Neural cell (in vitro differentiated cells): ENCODE measurements around the gene CTNNA2. TPM values are rescaled to one million over a fixed set of nuclear protein-coding genes. Genes with fewer than 3 reads are reported as not detected.
A peak's percentile ranks its signal among the peaks of the same experiment; 100 is the strongest.

ENCODE experiments used
- H2AFZ ChIP-seq: fragments of 200-600, 300-800 bp; sonication (generic), shearing (Covaris generic); 2 replicates; pipeline ENCODE4 v1.6.0; 2014; ENCODE audit warnings: low read depth, mild to moderate bottlenecking, antibody characterized with exemption, low read length, moderate library complexity
- H3F3A ChIP-seq: fragments of 200-600 bp; shearing (Covaris generic); 2 replicates; pipeline ENCODE4 v1.6.1; 2016; ENCODE audit warnings: mild to moderate bottlenecking, moderate library complexity, mixed read lengths, antibody characterized with exemption, low read length; ENCODE audit not compliant: insufficient read depth, poor library complexity, severe bottlenecking
- H3K27ac ChIP-seq: fragments of 200-600, 300-800 bp; sonication (generic), shearing (Covaris generic); 2 replicates; pipeline ENCODE4 v1.5.1; 2014; ENCODE audit warnings: mild to moderate bottlenecking, low read length, moderate library complexity
- H3K27me3 ChIP-seq: fragments of 300-800, 200-600 bp; sonication (generic), shearing (Covaris generic); 2 replicates; pipeline ENCODE4 v1.6.0; 2014; ENCODE audit warnings: mild to moderate bottlenecking, low read depth, low read length, moderate library complexity; ENCODE audit not compliant: insufficient read depth
- H3K36me3 ChIP-seq: fragments of 300-800, 200-600 bp; sonication (generic), shearing (Covaris generic); 2 replicates; pipeline ENCODE4 v1.5.1; 2014; ENCODE audit warnings: mild to moderate bottlenecking, antibody characterized with exemption, low read length, moderate library complexity; ENCODE audit not compliant: insufficient read depth
- H3K4me2 ChIP-seq: fragments of 300-800, 200-600 bp; sonication (generic), shearing (Covaris generic); 2 replicates; pipeline ENCODE4 v1.6.0; 2014; ENCODE audit warnings: mild to moderate bottlenecking, low read length
- H3K4me3 ChIP-seq: fragments of 300-800, 200-600 bp; sonication (generic), shearing (Covaris generic); 2 replicates; pipeline ENCODE4 v1.5.1; 2014; ENCODE audit warnings: mild to moderate bottlenecking, low read length, moderate library complexity
- H3K79me2 ChIP-seq: fragments of 200-600 bp; shearing (Covaris generic); replicated peaks from 2 replicates; pipeline ENCODE4 v1.6.0; 2014; ENCODE audit warnings: mild to moderate bottlenecking, low read length, moderate library complexity; ENCODE audit not compliant: insufficient read depth
- H3K9ac ChIP-seq: fragments of 300-800, 200-600 bp; sonication (generic), shearing (Covaris generic); 2 replicates; pipeline ENCODE4 v1.6.1; 2016; ENCODE audit warnings: mild to moderate bottlenecking, low read length, mixed read lengths
- H3K9me2 ChIP-seq: fragments of 200-600 bp; shearing (Covaris generic); 2 replicates; pipeline ENCODE4 v1.6.1; 2016; ENCODE audit warnings: mild to moderate bottlenecking, low read length, mixed read lengths; ENCODE audit not compliant: insufficient read depth
- H3K9me3 ChIP-seq: fragments of 200-600, 300-800 bp; sonication (generic), shearing (Covaris generic); 2 replicates; pipeline ENCODE4 v1.6.1; 2016; ENCODE audit warnings: mild to moderate bottlenecking, mixed run types, low read length, moderate library complexity, mixed read lengths
- H4K20me1 ChIP-seq: fragments of 200-600 bp; shearing (Covaris generic); 2 replicates; pipeline ENCODE4 v1.6.1; 2016; ENCODE audit warnings: mild to moderate bottlenecking, mixed run types; ENCODE audit not compliant: insufficient read depth
- EP300 ChIP-seq: fragments of 450-650 bp; conservative IDR thresholded peaks from 2 replicates; pipeline ENCODE4 v1.6.1; 2014; ENCODE audit warnings: antibody characterized with exemption, mild to moderate bottlenecking, moderate library complexity; ENCODE audit not compliant: poor library complexity, severe bottlenecking
- EZH2 ChIP-seq: fragments of 200-600, 300-800 bp; shearing (Covaris generic), sonication (generic); IDR thresholded peaks from 2 replicates; pipeline ENCODE4 v1.6.1; 2014; ENCODE audit warnings: antibody characterized with exemption, low read length, borderline replicate concordance, mild to moderate bottlenecking; ENCODE audit not compliant: insufficient read depth, poor library complexity, severe bottlenecking
- MXI1 ChIP-seq: fragments of 450-650 bp; conservative IDR thresholded peaks from 2 replicates; pipeline ENCODE4 v1.6.1; 2014; ENCODE audit warnings: antibody characterized with exemption, mild to moderate bottlenecking; ENCODE audit not compliant: poor library complexity, severe bottlenecking
- POLR2AphosphoS5 ChIP-seq: IDR thresholded peaks from 2 replicates; pipeline ENCODE4 v1.6.1; 2012
- RAD21 ChIP-seq: fragments of 450-650 bp; conservative IDR thresholded peaks from 2 replicates; pipeline ENCODE4 v1.6.1; 2014; ENCODE audit warnings: antibody characterized with exemption, mild to moderate bottlenecking, moderate library complexity
- SMC3 ChIP-seq: fragments of 450-650 bp; conservative IDR thresholded peaks from 2 replicates; pipeline ENCODE4 v1.6.1; 2014; ENCODE audit warnings: antibody characterized with exemption, mild to moderate bottlenecking, moderate library complexity; ENCODE audit not compliant: poor library complexity
- TAF1 ChIP-seq: IDR thresholded peaks from 2 replicates; pipeline ENCODE4 v1.6.1; 2012; ENCODE audit warnings: low read depth
- polyA plus RNA-seq: library from polyadenylated mRNA; depleted of rRNA; stranded (reverse); fragments of >200 nt; gene quantifications from 2 replicates; pipeline ENCODE4 v1.2.3, GENCODE V29; 2014
- TF ChIP-seq, protein P1 (sequence below): IDR thresholded peaks from 2 replicates; pipeline ENCODE4 v1.6.1; 2012; ENCODE audit warnings: borderline replicate concordance
- TF ChIP-seq, protein P2 (sequence below): fragments of 450-650 bp; IDR thresholded peaks from 2 replicates; pipeline ENCODE4 v1.5.1; 2014; ENCODE audit warnings: antibody characterized with exemption, mild to moderate bottlenecking, moderate library complexity; ENCODE audit not compliant: poor library complexity, severe bottlenecking

The CTNNA2 gene
- polyA plus RNA-seq, 1 donor from 2014 or later, result 194 TPM

DNA sequence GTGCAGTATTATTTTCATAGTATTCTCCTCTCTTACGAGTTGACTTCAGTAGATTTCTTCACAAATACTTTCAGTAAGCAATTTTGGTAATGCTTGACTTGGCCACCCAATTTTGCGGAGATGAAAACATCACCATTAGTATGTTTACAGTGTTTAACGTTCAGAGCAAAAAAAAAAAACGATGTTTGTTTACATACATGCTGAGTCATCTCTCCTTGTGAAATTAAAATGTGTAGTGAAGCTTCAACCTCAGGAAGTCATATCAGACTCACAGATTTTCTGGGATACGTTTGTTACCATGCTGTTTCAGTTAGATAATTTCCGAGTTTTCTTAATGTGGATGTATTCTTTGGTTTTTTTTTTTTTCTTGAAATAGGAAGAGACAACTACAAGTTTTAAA is 100.1 kb downstream of the CTNNA2 start:
- no peak overlapping the region for H3K4me3 ChIP-seq
- no peaks in the 10 kb centered on the region for H3K27me3 ChIP-seq
- no peak overlapping the region for H2AFZ ChIP-seq
- no peak overlapping the region for H3K27ac ChIP-seq
- no peaks in the 10 kb centered on the region for H3K79me2 ChIP-seq
- no peak overlapping the region for H3K4me2 ChIP-seq
- no peak overlapping the region for H3K9ac ChIP-seq
- H3K9me3 ChIP-seq, result no peaks in the 10 kb centered on the region
- no peaks in the 10 kb centered on the region for H4K20me1 ChIP-seq
- TF ChIP-seq EZH2, result no peak
- TF ChIP-seq SMC3, result no peak
- TF ChIP-seq POLR2AphosphoS5, result no peak
- TF ChIP-seq, protein P1, sequence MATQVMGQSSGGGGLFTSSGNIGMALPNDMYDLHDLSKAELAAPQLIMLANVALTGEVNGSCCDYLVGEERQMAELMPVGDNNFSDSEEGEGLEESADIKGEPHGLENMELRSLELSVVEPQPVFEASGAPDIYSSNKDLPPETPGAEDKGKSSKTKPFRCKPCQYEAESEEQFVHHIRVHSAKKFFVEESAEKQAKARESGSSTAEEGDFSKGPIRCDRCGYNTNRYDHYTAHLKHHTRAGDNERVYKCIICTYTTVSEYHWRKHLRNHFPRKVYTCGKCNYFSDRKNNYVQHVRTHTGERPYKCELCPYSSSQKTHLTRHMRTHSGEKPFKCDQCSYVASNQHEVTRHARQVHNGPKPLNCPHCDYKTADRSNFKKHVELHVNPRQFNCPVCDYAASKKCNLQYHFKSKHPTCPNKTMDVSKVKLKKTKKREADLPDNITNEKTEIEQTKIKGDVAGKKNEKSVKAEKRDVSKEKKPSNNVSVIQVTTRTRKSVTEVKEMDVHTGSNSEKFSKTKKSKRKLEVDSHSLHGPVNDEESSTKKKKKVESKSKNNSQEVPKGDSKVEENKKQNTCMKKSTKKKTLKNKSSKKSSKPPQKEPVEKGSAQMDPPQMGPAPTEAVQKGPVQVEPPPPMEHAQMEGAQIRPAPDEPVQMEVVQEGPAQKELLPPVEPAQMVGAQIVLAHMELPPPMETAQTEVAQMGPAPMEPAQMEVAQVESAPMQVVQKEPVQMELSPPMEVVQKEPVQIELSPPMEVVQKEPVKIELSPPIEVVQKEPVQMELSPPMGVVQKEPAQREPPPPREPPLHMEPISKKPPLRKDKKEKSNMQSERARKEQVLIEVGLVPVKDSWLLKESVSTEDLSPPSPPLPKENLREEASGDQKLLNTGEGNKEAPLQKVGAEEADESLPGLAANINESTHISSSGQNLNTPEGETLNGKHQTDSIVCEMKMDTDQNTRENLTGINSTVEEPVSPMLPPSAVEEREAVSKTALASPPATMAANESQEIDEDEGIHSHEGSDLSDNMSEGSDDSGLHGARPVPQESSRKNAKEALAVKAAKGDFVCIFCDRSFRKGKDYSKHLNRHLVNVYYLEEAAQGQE, result no peak
- no peak for TF ChIP-seq MXI1
- TF ChIP-seq, protein P2, sequence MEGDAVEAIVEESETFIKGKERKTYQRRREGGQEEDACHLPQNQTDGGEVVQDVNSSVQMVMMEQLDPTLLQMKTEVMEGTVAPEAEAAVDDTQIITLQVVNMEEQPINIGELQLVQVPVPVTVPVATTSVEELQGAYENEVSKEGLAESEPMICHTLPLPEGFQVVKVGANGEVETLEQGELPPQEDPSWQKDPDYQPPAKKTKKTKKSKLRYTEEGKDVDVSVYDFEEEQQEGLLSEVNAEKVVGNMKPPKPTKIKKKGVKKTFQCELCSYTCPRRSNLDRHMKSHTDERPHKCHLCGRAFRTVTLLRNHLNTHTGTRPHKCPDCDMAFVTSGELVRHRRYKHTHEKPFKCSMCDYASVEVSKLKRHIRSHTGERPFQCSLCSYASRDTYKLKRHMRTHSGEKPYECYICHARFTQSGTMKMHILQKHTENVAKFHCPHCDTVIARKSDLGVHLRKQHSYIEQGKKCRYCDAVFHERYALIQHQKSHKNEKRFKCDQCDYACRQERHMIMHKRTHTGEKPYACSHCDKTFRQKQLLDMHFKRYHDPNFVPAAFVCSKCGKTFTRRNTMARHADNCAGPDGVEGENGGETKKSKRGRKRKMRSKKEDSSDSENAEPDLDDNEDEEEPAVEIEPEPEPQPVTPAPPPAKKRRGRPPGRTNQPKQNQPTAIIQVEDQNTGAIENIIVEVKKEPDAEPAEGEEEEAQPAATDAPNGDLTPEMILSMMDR, result no peak
- TF ChIP-seq RAD21, result no peak
- TF ChIP-seq TAF1, result no peak
- no peak for TF ChIP-seq EP300
- no peaks in the 10 kb centered on the region for H3K36me3 ChIP-seq
- H3K9me2 ChIP-seq, result no peaks in the 10 kb centered on the region
- H3F3A ChIP-seq, result no peaks in the 10 kb centered on the region

DNA sequence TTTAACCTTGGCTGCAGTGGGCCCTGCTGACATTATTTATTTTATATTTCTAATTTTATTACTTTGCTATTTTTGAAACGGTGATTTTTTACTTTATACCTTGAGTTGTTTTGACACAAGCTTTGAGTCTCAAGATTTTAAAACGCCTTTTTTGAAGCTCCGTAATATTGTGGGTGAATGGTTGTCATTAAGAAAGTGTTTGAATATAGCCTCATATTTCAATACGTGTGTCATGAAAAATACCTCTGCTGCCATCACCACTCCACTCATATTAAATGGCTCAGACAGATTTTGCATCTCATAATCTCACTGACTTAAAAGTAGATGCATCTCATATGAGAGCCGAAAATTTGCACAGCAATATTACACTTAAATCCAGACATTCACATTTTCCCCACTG is 106.6 kb downstream of the CTNNA2 start:
- Histone ChIP-seq H3K9me3 (no peaks in the 10 kb centered on the region), H3K27me3 (no peaks in the 10 kb centered on the region), H4K20me1 (no peaks in the 10 kb centered on the region), H3K4me2 (no peak overlapping the region), H3F3A (no peaks in the 10 kb centered on the region), H3K79me2 (no peaks in the 10 kb centered on the region), H3K27ac (no peak overlapping the region), H3K36me3 (no peaks in the 10 kb centered on the region), H3K4me3 (peak overlapping the region; percentile 28), H3K9ac (no peak overlapping the region), H2AFZ (no peak overlapping the region), H3K9me2 (no peaks in the 10 kb centered on the region)
- TF ChIP-seq POLR2AphosphoS5 (peak; percentile 72), EZH2 (no peak), RAD21 (no peak), MXI1 (no peak), EP300 (peak; percentile 73), TAF1 (no peak)
